Measurements from ENCODE around the gene DYNC2I2.
A peak's percentile ranks its signal among the peaks of the same experiment; 100 is the strongest.

The DYNC2I2 gene

DNA sequence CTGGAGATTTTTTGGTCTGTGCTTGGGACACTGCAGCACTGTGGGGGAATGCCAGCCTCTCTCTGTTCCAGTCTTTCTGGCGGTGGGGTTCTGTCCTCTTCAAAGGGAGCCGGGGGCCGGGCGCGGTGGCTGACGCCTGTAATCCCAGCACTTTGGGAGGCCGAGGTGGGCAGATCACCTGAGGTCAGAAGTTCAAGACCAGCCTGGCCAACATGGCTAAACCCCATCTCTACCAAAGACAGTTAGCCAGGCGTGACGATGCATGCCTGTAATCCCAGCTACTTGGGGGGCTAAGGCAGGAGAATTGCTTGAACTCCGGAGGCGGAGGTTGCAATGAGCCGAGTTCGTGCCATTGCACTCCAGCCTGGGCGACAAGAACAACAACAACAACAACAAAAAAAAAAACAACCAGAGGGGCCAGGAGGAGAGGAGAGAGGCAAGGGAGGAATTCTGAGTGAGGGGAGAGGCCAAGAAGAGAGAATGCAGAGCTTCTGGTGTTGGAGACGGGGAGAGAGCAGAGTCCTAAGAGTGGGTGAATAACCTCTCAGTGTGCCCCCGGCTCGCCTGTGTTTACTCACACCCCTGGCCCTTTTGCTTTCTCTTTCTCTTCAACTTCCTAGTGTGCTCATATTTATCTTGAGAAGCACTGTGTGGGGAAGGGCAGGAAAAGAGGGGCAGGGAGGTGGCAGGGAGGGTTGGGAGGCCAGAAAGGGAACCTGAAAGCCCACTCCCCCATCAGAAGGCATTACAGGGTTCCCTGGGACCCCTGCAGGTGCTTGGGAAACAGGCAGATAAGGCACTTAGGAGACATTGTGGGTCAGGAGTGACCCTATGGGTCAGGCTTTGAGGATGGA lies 29.2 kb upstream of the DYNC2I2 start:
- DNase-seq: no peak

DNA sequence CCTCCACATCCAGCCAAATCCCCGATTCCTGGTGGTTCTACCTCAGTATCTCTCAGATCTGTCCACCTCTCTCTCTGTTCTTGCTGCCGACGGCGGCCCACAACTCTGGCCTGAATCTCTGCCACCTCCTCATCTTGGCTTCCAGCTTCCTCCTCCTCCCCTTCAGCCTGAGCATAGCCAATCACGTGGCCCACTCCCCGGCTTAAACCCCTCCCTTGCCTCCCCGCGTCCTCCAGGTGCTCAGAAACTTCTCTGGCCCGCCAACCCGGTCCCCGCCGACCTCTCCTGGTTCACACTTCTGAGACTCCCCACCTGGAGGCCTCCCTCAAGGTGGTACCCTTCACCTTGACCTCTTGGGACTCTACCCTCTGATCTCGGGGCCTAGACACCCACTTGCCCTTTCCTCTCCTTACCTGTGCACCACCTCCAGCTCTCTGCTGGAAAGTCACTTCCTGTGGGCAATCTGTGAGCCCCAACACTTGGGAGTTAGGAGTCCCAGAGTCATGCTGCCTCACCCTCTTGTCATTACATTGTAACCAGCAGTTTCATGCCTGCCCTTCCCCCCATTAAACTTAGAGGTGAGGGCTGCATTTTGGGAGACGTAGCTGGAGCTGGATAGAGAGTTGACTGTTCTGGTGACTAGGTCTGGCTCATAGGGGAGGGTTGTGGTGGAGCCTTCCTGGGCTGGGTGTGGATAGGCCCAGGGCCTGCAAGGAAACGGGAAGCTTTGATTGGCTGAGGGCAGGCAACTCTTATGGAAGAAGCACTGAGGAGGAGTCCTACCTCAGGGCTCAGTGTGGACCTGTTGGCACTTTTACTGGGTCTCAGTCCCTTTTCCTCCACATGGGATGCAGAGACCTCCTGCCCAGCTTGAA lies 27.9 kb upstream of the DYNC2I2 start:
- peak; percentile 90 for DNase-seq

DNA sequence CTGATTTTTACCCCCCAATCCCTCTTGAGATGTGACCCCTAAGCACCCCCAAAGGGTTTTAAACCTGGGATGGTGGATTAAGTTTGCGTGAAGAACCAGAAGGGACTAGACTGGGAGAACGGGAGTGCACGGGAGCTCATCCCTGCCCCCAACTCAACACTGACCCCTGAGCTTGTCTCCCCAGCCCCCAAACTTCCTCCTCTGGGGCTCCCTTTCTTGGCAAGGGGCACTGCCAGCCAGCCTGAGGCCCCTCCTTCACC lies 27.3 kb upstream of the DYNC2I2 start:
- DNase-seq: no peak

DNA sequence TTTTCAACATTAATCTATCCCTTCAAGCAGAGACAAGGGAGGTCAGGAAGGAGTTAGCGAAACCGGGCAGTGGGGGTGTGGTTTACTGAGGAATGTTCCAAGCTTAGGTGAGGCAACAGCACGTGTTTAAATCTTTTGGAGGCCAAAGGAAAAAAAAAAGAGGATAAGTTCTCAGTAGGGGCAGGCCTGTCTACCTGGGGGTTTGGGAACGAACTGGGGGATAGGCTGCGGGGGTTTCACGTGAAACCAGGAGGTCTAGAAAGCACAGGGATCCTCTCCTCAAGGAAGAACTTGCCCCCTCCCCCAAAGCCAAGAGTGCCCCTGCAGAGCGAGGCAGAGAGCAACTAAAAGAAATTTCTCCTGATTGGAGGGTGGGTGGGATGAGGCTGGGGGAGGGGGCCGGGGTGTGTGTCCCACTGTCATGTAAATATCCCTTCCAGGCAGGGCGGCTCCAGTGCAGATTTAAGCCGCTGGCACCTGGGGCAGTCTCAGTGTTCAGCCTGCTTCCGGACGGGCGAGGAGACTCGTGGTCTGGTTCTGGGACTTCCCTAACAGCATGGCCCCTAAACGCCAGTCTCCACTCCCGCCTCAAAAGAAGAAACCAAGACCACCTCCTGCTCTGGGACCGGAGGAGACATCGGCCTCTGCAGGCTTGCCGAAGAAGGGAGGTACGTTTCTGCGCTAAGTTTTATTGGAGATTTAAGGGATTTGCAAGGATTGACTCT lies 26.9 kb upstream of the DYNC2I2 start:
- peak; percentile 51 for DNase-seq

DNA sequence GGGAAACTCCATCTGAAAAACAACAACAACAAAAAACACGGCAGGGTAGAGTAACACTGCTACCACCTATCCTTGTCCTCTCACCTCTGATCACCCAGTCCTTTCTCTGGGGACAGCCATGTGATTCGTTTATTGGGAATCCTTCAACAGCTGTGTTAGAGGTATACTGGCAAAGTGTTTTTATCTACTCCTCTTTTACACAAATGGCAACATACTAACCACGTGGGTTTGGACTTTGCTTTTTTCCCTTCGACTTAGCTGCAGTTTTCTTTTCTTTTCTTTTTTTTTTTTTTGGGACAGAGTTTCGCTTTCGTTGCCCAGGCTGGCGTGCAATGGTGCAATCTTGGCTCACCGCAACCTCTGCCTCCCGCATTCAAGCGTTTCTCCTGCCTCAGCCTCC lies 21.1 kb upstream of the DYNC2I2 start:
- no peak for DNase-seq

DNA sequence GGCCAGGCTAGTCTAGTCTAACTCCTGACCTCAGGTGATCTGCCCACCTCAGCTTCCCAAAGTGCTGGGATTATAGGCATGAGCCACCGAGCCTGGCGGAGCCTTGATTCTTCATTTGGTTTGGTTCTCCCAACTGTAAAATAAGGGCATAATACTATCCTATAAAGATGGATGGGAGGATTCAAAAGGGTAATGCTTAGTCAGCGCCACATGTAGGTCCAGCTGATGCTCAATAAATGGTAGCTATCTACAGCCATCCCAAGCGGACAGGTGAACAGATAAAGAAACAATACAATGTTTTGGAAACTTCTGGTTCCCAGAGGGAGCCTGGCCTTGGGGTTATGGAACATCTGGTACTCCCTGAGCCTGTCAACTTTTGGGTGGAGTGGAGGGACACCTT lies 18.7 kb upstream of the DYNC2I2 start:
- DNase-seq: no peak

DNA sequence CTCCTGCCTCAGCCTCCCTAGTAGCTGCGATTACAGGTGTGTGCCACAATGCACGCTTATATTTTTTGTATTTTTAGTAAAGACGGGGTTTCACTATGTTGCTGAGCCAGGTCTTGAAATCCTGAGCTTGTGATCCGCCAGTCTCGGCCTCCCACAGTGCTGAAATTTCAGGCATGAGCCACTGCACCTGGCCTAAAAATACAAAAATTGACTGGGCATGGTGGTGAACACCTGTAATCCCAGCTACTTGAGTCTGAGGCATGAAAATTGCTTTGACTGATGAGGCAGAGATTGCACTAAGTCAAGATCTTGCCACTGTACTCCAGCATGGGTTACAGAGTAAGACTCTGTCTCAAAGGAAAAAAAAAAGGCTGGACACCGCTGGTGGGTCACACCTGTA lies 13.1 kb upstream of the DYNC2I2 start:
- no peak for DNase-seq

DNA sequence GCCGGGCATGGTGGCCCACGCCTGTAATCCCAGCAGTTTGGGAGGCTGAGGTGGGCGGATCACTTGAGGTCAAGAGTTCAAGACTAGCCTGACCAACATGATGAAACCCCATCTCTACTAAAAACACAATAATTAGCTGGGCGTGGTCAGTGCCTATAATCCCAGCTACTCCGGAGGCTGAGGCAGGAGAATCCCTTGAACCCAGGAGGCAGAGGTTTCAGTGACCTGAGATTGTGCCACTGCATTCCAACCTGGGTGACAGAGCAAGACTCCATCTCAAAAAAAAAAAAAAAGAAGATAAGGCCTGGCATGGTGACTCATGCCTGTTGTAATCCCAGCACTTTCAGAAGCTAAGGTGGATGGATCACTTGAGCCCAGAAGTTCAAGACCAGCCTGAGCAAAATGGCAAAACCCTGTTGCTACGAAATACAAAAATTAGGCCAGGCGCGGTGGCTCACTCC lies 9.9 kb upstream of the DYNC2I2 start:
- DNase-seq: peak; percentile 70

DNA sequence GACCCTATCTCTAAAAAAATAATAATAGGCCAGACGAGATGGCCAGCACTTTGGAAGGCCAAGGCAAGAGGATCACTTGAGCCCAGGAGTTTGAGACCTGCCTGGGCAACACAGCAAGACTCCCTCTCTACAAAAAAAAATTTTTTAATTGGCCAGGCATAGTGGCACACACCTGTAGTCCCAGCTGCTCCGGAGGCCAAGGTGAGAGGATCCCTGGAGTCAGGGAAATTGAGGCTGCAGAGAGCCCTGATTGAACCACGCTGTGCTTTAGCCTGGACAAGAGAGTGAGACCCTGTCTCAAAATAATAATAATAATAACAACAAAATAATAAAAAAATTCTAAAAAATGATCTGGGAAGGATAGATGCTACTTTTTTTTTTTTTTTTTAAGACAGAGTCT lies 1.1 kb upstream of the DYNC2I2 start:
- DNase-seq: no peak

DNA sequence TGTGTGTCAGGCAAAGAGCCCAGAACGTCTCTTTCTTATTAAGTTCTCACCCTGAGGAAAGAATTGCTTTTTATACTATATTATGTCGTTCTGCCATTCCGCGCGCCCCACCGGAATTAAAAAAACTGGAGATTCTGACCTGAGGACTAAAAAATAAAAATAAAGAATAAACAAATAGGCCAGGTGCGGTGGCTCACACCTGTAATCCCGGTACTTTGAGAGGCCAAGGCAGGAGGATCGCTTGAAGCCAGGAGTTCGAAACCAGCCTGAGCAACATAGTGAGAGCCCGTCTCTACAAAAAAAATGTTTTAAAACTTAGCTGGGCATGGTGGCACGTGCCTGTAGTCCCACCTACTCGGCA lies 677 bp upstream of the DYNC2I2 start:
- DNase-seq: no peak

DNA sequence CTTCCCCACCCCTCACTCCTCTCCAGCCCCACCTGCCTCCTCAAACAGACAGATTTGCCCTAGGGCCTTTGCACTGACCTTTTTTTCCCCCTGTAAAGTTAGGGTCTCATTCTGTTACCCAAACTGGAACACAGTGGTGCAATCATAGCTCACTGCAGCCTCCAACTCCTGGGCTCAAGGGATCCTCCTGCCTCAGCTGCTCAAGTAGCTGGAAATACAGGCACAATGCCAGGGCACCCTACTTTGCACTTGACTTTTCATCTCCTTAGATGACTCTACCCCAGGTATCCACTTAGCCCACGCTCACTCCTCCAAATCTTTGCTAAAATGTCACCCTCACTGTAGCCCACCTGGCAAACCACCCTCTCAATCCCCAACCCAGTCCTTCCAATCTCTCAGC lies 2.2 kb downstream of the DYNC2I2 start:
- DNase-seq: no peak

DNA sequence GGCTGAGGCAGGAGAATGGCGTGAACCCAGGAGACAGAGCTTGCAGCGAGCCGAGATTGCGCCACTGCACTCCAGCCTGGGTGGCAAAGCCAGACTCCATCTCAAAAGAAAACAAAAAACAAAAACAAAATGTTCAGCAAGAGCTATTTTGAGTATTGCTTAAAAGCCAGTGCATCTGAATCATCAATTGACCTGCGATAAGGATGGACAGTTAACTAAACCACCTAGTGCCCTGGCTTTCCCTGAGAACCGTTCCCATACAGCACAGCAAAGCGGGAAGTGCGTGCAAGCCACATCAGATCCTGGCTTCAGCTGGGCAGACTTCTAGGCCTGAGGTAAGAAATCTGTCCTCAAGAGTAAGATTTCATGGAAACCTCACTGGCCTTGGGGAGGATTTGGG lies 2.7 kb downstream of the DYNC2I2 start:
- DNase-seq: no peak

DNA sequence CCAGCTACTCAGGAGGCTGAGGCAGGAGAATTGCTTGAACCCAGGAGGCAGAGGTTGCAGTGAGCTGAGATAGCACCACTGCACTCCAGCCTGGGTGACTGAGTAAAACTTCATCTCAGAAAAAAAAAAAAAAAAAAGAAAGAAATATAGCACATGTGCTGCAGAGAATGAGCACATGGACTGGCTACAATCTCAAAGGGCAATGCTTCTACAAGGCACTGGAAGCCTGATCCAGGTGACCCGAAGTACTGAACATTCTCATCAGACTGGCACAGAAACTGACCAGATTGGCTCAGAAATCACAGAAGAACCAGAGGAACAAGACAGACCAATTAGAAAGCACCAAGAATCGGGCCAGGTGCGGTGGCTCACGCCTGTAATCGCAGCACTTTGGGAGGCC lies 4.8 kb downstream of the DYNC2I2 start:
- DNase-seq: no peak

DNA sequence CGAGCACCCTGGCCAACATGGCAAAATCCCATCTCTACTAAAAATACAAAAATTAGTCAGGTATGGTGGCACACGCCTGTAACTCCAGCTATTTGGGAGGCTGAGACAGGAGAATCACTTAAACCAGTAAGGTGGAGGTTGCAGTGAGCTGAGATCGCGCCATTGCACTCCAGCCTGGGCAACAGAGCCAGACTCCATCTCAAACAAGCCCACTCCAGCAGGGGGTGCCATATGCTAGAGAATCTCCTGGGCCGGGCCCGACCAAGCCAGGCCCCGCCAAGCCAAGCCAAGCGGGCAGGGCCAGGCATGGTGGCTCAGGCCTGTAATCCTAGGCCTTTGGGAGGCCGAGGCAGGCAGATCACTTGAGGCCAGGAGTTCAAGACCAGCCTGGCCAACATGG lies 8.4 kb downstream of the DYNC2I2 start:
- DNase-seq: peak; percentile 49

DNA sequence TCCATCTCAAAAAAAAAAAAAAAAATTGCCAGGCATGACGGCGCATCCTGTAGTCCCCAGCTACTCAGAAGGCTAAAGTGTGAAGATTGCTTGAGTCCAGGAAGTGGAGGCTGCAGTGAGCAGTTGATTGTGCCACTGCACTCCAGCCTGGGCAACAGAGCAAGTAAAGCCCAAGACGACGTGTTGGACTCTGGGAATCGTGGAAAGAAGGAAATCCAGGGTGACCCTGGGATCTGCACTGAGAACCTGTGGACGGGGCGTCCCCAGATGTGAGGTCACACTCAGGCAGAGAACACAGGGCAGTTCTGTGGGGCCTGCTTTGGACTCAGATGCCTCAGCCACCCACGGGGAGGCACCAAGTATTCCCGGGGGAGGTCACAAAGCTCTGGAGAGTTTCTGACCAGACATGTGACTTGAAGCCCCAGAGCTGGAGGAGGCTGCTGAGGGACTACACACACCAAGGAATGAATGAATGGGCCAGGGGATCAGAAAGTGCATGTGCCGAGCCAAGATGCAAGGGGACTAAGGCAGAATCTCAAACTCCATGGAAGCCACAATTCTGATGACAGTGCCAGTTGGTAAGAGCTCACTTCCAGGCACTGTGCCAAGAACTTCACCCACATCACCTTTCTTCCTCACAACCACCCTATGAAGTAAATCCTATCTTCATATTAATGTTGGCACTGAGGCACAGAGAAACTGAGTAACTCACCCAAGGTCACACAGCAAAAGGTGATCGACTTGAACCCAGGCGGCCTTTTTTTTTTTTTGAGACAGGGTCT lies 12.9 kb downstream of the DYNC2I2 start:
- no peak for DNase-seq

DNA sequence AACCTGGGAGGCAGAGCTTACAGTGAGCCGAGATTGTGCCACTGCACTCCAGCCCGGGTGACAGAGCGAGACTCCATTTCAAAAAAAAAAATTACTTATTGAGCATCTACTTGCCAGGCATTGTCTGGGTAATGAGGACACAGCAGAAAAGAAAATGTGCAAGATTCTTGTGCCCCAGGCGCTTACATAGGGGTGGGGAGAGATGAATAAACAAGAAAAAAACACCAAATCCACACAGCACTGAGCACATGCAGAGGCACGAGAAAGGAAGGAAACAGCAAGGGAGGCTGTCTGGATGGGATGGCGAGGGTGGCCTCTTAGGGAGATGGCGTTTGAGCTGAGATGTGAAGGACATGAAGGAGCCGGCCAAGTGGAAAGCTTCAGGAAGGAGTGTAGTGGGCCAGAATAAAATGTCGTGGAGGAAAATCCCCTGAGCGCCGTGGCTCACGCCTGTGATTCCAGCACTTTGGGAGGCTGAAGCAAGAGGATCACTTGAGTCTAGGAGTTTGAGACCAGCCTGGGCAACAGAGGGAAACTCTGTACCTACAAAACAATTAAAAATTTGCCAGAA lies 13.9 kb downstream of the DYNC2I2 start:
- no peak for DNase-seq

DNA sequence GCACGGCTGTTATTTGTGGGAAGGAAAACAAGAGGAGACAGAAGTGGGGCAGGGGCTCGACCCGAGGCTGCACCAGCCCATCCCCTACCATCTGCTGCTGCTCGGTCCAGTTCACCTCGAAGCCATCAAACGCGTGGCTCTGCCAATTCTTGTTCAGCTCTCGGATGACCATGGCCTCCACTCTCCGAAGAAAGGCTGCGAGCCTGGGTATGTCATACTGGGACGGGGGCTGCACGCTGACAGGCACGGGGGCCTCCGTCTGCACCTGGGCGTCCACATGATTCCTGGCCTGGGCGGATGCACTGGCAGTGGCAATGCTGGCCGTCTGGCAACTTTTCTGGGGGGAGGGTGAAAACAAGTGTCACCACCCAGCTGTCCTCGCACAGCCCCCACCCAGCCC lies 16.0 kb downstream of the DYNC2I2 start:
- DNase-seq: no peak

DNA sequence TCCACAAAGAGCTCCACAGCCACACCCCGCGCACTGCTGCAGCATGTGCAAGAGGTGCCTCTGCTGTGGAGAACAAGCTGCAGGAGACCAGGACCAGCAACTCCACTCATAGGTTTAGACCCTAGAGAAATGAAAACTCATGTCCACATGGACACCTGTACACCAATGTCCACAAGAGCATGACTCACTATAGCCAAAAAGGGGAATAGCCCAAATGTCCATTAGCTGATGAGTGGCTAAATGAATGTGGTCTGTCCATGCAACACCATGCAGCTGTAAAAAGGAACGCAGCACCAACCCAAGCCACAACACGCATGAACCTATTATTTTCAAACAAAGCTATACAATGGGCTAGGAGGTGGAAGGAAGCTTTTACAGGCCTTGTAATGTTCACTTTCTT lies 18.1 kb downstream of the DYNC2I2 start:
- no peak for DNase-seq

DNA sequence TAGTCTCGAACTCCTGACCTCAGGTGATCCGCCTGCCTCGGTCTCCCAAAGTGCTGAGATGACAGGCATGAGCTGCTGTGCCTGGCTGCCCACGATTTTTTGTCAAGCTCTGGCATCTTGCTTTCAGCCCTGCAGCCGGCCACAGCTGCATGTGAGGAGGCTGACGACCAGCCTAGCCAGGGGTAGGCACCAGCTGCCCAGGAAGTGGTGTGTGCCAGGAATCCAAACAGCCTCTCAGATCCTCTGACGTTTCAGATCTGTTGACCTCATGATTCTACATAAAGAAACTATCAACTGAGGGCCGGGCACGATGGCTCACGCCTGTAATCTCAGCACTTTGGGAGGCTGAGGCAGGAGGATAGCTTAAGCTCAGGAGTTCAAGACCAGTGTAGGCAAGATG lies 19.0 kb downstream of the DYNC2I2 start:
- DNase-seq: peak; percentile 45

DNA sequence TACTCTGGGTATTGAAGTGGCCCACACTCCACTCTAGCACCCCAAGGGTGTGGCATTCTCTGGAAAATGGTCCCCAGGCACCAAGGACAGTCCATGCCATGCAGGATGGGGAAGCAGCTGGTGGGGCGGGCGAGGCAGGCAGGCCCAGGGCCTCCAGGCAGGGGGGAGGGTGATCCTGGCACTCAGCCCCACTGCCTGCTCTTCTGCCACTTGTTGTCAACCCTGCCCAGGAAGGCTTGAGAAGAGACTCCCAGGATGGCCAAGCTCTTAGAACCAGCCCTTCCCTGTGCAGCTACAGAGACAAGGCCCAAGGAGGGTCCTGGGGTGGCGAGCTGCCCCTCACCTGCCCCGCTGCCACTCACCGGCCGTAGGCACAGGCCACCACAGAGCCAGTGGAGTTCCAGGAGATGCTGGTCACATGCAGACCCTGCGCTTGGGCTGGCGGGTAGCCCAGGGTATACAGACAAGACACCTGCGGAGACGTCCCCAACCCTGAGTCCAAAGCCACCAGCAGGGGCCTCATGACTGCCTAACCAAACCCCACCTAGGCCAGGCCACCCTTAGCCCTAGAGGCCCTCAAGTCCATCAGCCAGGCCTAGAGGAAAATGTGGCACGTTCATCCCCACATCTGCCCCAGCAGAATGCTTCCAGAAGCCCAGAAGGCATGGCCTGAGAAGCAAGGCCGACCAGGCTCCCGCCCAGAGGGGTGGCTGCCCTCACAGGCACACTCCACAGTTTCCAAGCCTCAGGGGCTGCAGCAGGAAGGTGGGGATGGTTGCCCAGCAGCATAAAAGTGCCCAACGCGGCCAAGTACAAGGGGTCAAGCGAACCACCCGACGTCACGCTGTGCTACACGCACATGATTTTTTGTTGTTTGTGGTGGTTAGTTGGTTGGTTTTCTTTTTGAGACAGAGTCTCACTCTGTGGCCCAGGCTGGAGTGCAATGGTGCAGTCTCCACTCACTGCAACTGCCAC lies 19.8 kb downstream of the DYNC2I2 start:
- DNase-seq: no peak

DNA sequence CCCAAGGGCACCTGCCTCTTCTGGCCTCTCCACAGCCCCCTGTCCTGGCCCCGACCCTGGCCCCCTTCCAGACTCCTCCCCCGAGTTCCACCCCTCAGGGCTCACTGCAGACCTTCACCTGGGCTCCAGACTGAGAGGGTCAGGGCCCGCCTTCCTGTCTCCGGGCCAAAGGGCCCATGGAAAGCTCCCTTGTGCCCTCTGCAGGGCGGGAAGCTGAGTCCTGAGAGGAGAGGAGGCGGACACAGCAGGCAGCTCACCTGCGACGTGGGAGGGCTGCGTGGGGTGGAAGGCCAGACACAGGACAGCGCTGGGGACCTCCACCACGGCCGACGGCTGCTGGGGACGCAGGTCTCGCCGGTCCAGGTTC lies 20.6 kb downstream of the DYNC2I2 start:
- DNase-seq: peak; percentile 47

All from EL (cell line).